Neuron (in vitro differentiated cells): ENCODE results near the gene PPP6C.
"Not testable (repeated sequence)": the region's sequence is repeated elsewhere in the genome, so short reads cannot be mapped to it uniquely, and the experiment has no call there.

Experiments used
- H2AFZ ChIP-seq: one replicate; pipeline ENCODE4 v1.6.1; 2013; ENCODE audit warnings: low read depth, mild to moderate bottlenecking, inconsistent platforms, low read length, moderate library complexity
- H3K27me3 ChIP-seq: one replicate; pipeline ENCODE4 v1.6.1; 2013; ENCODE audit warnings: low read length; ENCODE audit not compliant: insufficient read depth
- H3K36me3 ChIP-seq: one replicate; pipeline ENCODE4 v1.6.1; 2013; ENCODE audit warnings: low read length; ENCODE audit not compliant: insufficient read depth
- H3K4me1 ChIP-seq: one replicate; pipeline ENCODE4 v1.6.1; 2013; ENCODE audit warnings: low read length; ENCODE audit not compliant: insufficient read depth
- H3K4me3 ChIP-seq: 2 replicates; pipeline ENCODE4 v1.5.1; 2013; ENCODE audit warnings: mild to moderate bottlenecking, low read length, moderate library complexity
- H3K9me3 ChIP-seq: one replicate; pipeline ENCODE4 v1.6.1; 2013; ENCODE audit warnings: low read length

PPP6C gene

DNA sequence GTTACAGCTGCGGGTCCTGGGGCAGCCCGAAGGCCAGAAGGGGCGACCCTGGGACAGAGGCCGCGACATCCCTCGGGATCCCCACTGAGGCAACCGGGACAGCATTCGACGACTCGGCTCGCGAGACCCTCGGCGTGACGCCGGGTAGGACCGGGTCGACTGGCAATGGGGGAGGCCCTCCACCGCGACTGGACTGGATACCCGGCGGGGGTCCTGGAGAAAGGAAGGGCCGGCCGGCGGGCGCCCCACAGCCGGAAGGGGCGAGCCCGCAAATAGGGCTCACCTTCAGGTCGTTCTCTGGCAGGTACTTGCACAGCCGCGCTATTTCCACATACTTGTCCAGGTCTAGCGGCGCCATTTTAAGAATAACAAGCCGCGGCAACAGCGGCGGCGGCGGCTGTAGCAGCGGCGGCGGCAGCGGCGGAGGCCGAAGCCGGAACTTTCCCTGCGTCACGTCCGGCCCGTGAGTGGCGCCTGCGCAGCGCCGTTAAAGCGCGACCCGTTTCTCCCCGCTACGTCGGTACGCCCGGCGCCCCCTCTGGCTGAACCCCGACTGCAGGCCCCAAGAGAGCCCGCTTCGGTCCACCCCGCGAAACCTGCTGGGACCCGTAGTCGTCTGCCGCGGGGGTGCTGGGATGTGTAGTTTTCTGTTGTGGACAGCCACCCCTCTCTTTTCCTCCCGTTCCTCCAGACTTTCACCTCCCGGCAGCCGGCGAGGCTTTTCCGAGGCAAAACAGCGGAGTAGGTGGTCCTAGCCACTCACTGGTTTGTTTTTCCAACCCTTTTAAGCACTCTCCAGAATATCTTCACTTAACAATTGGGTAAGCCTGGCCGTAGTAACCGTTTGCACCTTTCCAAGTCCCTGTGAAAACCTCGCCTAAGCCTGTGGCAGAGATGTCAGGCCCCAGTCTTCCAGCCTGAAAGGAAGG is at the start of gene PPP6C:
Gene PPP6C (minus strand): TSS at position 443 of the 929 bp plus-strand sequence. CDS start 85 bp downstream, at position 358.
- Histone ChIP-seq H3K36me3 (no peaks in the 10 kb centered on the region), H3K27me3 (no peaks in the 10 kb centered on the region), H3K4me1 (peaks cover 10% of the 10 kb centered on the region), H3K4me3 (peak within 1 kb of the TSS; percentile 75), H3K9me3 (no peaks in the 10 kb centered on the region), H2AFZ (peak within 1 kb of the TSS; percentile 83)

- Histone ChIP-seq H3K27me3 (no peaks in the 10 kb centered on the region), H2AFZ (no peak overlapping the region), H3K4me1 (peaks cover 43% of the 10 kb centered on the region), H3K9me3 (no peaks in the 10 kb centered on the region), H3K36me3 (peaks cover 52% of the 10 kb centered on the region), H3K4me3 (peak overlapping the region; percentile 59)
Measured at GRCh38 chr9:125238915-125239446, 49.4 kb upstream of the PPP6C start.

- no peaks in the 10 kb centered on the region for H3K27me3 ChIP-seq
- no peaks in the 10 kb centered on the region for H3K9me3 ChIP-seq
- H2AFZ ChIP-seq = no peak overlapping the region
- H3K4me1 ChIP-seq = peaks cover 43% of the 10 kb centered on the region
- H3K36me3 ChIP-seq = peaks cover 55% of the 10 kb centered on the region
- peak overlapping the region; percentile 18 for H3K4me3 ChIP-seq
Measured at GRCh38 chr9:125238127-125238914, 48.7 kb upstream of the PPP6C start.

- H3K9me3 ChIP-seq, H3K4me3 ChIP-seq, H2AFZ ChIP-seq, H3K27me3 ChIP-seq: not testable (repeated sequence)
- H3K36me3 ChIP-seq = peaks cover 63% of the 10 kb centered on the region
- H3K4me1 ChIP-seq = peaks cover 38% of the 10 kb centered on the region
Measured at GRCh38 chr9:125236520-125237159, 47.0 kb upstream of the PPP6C start.

GRCh38 chr9:125235804-125236519 is 46.4 kb upstream of the PPP6C start:
- H2AFZ ChIP-seq = no peak overlapping the region
- H3K9me3 ChIP-seq = no peaks in the 10 kb centered on the region
- peaks cover 38% of the 10 kb centered on the region for H3K4me1 ChIP-seq
- peaks cover 63% of the 10 kb centered on the region for H3K36me3 ChIP-seq
- H3K27me3 ChIP-seq = no peaks in the 10 kb centered on the region
- H3K4me3 ChIP-seq = no peak overlapping the region

- H3K36me3 ChIP-seq = peaks cover 65% of the 10 kb centered on the region
- not testable (repeated sequence) for H3K9me3 ChIP-seq, H3K27me3 ChIP-seq
Measured at GRCh38 chr9:125234099-125234498, 44.5 kb upstream of the PPP6C start.

GRCh38 chr9:125233678-125234077 is 44.1 kb upstream of the PPP6C start:
- H3K4me3 ChIP-seq = no peak overlapping the region
- no peak overlapping the region for H2AFZ ChIP-seq
- H3K27me3 ChIP-seq = no peaks in the 10 kb centered on the region
- no peaks in the 10 kb centered on the region for H3K9me3 ChIP-seq
- H3K36me3 ChIP-seq = peaks cover 61% of the 10 kb centered on the region
- H3K4me1 ChIP-seq = peaks cover 22% of the 10 kb centered on the region

More at GRCh38 chr9:125234099-125234498, 44.5 kb upstream of the PPP6C start:
- H3K4me3 ChIP-seq, H2AFZ ChIP-seq: not testable (repeated sequence)
- peaks cover 26% of the 10 kb centered on the region for H3K4me1 ChIP-seq

GRCh38 chr9:125227761-125228160 is 38.2 kb upstream of the PPP6C start:
- Histone ChIP-seq H2AFZ (no peak overlapping the region), H3K9me3 (no peaks in the 10 kb centered on the region), H3K4me3 (no peak overlapping the region), H3K4me1 (no peaks in the 10 kb centered on the region), H3K27me3 (no peaks in the 10 kb centered on the region), H3K36me3 (peaks cover 22% of the 10 kb centered on the region)

DNA sequence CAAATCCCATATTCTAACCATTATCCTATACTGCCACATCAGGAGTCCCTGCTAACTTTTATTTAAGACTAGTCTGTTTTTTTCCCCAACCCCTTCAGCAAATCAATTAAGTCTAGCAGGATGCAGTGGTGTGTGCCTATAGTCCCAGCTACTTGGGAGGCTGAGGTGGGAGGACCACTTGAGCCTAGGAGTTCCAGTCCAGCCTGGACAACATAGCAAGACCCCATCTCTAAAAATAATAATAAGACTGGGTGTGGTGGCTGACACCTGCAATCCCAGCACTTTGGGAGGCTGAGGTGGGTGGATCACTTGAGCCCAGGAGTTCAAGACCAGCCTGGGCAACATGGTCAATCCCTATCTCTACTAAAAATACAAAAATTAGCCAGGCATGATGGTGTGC is 35.3 kb upstream of the PPP6C start:
- H3K9me3 ChIP-seq, H3K4me3 ChIP-seq, H2AFZ ChIP-seq, H3K4me1 ChIP-seq, H3K27me3 ChIP-seq: not testable (repeated sequence)
- peaks cover 24% of the 10 kb centered on the region for H3K36me3 ChIP-seq

DNA sequence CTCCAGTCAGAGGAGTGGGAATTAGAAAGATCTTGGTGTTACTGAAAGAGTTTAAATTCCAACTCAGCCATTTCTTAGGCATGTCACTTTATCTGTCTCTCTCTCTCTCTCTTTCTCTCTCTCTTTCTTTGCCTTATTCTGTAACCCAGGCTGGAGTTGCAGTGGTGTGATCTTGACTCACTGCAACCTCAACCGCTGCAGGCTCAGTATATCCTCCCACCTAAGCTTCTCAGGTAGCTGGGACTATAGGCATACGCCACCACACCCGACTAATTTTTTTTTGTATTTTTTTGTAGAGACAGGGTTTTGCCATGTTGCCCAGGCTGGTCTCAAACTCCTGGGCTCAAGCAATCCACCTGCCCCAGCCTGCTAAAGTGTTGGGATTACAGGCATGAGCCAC is 29.0 kb upstream of the PPP6C start:
- H3K9me3 ChIP-seq = no peaks in the 10 kb centered on the region
- no peaks in the 10 kb centered on the region for H3K4me1 ChIP-seq
- H3K36me3 ChIP-seq = peaks cover 25% of the 10 kb centered on the region
- no peaks in the 10 kb centered on the region for H3K27me3 ChIP-seq
- no peak overlapping the region for H3K4me3 ChIP-seq
- no peak overlapping the region for H2AFZ ChIP-seq

- no peaks in the 10 kb centered on the region for H3K9me3 ChIP-seq
- no peaks in the 10 kb centered on the region for H3K27me3 ChIP-seq
- H3K36me3 ChIP-seq = peaks cover 25% of the 10 kb centered on the region
- no peaks in the 10 kb centered on the region for H3K4me1 ChIP-seq
- H3K4me3 ChIP-seq = no peak overlapping the region
- H2AFZ ChIP-seq = no peak overlapping the region
Measured at GRCh38 chr9:125214186-125214585, 24.6 kb upstream of the PPP6C start.

DNA sequence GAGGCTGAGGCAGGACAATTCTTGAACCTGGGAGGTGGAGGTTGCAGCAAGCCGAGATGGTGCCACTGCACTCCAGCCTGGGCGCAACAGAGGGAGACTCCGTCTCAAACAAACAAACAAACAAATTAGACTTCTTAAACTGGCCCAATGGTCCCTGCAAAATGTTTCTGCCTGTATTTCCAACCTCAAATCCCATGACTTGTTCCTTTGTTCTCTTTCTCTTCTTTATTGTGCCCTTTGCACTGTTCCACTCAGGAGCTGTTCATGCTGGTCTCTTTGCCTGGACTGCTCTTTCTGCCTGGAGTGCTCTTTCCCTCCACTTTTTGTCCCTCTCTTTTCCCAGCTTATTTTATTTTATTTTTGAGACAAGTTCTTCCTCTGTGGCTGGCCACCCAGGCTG is 14.9 kb upstream of the PPP6C start:
- H3K9me3 ChIP-seq = no peaks in the 10 kb centered on the region
- H3K4me3 ChIP-seq = no peak overlapping the region
- H3K4me1 ChIP-seq = peaks cover 5% of the 10 kb centered on the region
- H3K27me3 ChIP-seq = no peaks in the 10 kb centered on the region
- no peak overlapping the region for H2AFZ ChIP-seq
- peaks cover 20% of the 10 kb centered on the region for H3K36me3 ChIP-seq
